GM19238 (cell line): ENCODE measurements around the gene KYNU.
"Not testable (repeated sequence)": the region's sequence is repeated elsewhere in the genome, so short reads cannot be mapped to it uniquely, and the experiment has no call there.

Source experiments
- DNase-seq: peaks from one replicate; pipeline ENCODE4 v3.0.0; 2011; ENCODE audit warnings: low spot score; ENCODE audit not compliant: insufficient read length

KYNU gene

DNA sequence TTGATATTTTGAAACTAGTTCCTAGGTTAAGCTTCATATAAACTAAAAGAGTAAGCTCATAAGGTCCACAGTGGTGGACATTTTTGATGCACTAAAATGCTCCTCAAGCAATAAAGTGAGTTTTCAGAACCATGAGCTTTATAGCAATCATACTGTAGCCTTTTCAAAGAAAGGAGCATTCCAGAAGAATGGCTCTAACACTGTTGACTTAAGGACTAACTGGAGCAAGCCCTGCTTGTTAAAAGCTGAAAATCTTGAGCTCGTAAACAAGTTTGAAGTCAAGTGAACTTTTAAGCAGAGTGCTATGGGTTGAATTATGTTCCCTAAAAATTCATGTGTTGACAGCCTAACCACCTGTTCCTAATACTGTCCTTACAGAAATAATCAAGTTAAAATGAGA, 38.0 kb downstream of the KYNU start:
- no peak for DNase-seq

DNA sequence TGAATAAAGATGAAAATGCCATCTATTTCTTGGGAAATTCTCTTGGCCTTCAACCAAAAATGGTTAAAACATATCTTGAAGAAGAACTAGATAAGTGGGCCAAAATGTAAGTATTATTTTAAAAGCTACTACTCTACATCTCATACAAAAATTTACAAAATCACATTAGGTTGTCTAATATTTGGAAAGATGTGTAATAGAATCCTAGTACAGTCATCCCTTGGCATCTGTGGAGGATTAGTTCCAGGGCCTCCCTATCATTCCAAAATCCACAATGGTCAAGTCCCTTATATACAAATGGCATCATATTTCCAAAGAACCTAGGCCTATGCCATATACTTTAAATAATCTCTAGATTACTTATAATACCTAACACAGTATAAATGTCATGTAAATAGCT, 41.2 kb downstream of the KYNU start:
- DNase-seq = no peak

DNA sequence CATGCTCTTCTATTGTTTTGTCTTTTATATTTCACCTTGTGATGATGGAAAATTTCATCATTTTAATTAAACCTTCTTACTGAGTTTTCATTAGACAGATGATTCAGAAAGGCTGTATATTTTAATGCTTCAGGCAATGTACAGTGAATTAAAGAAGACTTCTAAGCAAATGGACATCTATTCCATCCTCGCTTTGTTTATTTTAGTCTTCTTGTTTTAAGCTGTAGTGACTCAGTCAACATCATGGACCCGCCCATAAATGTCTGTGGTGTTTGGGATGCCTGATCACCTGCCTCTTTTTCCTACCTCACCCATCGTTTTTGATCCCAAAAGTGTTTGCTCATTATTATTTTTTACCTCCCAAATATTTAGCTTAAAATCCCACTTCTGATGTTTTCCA, 43.1 kb downstream of the KYNU start:
- DNase-seq = no peak

DNA sequence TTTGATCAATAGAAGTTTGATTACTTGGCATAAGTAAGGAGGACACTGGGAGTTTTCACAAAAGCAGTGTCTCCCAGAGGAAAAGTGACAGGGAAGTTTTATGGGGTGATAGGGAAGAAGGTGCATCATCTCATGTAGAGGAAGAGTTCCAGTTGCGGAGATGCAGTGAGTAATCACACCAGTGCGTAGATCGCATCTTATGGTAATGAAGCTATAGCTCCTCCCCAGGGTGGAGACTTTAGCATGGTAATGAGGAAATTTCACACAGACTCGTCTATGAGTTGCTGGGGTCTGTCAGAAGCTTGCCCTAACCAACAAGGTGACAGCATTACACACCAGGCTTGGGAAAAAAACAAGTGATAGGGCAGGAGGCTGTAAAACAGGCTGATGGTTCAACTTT, 49.0 kb downstream of the KYNU start:
- no peak for DNase-seq

DNA sequence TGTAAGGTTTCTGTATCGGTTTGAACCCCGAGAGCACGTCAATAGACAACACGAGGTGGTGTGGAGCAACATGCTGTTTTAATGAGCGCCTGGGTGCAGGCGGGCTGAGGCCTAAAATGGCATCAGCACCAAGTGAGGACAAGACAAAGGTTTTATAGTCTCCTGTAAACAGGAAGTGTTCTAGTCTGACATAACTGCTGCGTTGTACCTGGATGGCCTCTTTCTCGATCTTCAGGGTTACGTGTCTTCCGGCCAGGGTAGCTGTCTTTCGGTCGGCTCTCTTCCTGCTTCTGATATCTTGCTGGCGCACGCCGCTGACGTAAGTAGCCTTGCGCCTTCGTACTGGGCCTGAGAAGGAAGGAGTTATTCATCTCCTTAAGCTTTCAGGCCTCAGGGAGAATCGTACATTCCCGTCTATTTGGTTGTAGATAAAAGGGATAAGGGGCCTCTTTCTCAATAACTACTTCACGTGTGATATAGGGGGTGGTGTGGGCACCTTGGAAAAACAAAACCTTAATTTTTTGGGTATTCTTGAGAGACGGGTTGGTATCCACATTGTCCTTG, 53.5 kb downstream of the KYNU start:
- no peak for DNase-seq

DNA sequence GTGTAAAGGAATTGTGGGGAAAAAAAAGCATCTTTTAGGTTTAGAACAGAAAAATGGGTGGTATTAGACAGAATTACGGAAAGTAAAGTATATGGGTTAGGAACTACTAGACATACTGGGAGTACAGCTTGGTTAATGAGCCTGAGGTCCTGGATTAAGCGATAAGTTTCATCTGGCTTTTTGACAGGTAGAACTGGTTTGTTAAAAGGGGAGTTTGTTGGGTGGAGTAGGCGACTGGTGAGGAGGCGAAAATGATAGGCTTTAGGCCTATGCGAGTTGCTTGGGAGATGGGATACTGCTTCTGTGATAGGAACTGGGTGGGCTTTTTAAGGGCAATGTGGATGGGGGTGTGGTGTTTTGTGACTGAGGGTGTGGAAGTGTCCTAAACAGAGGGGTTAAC, 56.5 kb downstream of the KYNU start:
- DNase-seq = no peak

DNA sequence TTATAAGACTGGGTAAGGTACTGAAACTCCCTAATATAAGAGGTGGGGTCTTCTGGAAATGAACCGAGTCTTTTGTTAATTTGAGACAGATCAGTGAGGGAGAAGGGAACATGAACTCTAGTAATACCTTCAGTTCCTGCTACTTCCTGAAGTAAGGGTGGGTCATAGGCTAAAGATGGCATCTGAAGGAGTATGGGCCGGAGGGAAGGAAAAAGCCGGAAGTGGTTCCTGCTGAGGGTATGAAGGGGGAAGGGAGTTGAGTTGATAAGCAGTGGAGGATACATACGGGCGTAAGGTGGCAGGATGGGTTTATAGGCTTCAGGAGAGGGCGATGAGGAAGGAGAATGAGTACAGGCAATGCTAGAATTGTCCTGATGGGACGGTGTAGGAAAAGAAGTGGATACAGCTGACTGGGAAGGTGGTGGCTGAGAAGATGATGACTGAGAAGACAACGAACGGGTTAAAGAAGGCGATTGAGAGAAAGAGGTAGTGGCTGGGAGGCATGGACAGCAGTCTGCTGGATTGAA, 58.2 kb downstream of the KYNU start:
- DNase-seq = no peak

DNA sequence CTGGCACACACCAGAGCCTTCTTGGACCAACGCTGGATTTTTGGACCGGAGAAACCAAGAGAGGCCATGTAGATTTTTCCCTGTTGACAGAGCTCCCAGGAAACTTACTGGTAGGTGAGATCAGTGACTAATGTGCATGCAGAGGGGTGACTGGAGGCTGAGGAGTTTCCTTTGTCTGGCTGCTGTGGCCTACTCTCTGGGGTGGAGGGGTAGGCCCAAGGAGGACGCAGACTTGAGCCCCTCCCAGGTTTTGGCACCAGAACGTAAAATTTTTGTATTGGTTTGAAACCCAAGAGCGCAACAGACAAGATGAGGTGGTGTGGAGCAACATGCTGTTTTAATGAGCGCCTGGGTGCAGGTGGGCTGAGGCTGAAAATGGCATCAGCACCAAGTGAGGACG, 59.2 kb downstream of the KYNU start:
- no peak for DNase-seq

DNA sequence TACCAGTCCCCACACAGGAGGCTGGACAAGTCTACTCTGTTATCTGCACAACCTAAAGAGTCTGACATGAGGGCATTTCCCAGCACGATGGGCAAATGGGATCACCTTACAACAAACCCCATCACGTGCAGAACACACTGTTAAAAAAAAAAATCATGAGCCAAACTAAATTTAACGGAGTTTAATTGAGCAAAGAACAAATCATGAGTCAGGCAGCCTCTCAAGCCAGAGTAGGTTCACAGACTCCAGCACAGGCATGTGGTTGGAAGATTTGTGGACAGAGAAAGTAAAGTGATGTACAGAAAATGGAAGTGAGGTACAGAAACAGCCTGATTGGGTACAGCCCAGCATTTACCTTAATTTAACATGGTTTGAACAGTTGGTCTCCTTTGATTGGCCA, 59.9 kb downstream of the KYNU start:
- DNase-seq = no peak

DNA sequence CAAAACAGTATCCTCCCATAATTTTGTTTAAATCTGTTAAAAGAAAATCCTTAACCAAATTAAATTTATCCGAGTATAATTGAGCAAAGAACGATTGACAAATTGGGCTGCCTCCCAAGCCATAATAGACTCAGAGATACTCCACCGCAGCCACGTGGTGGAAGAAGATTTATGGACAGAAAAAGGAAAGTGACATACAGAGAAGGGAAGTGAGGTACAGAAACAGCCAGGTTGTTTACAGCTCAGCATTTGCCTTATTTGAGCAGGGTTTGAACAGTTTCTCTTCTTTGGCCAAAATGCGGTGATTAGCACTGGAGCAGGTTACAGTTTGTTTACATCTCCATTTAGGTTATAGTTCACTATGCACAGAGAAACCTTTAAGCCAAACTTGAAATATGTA, 60.8 kb downstream of the KYNU start:
- DNase-seq = no peak

DNA sequence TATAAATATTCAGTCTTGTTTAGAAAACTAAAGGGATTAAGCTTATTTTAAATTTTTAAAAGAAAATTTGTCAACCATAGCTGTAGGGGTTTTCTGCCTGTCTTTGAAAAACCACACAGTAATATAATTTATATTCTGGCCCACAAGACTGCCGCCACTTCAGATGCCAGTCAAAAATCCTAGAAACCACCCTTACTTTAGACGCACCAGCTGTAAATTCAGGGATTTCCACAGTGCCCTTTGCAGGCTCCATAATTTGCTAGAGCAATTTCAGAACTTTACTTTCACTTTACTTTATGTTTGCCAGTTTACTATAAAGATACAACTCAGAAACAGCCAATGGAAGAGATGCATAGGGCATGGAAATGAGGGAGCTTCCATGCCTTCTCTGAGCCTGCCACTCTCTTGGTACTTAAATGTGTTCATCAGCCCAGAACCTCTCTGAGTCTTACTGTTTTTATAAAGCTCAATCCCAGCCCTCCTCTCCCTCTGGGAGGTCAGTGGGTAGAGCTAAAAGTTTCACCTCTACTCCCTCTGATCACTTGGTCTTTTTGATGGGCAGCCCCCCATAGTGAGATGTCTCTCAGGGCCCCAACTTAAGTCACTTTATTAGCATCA, 63.3 kb downstream of the KYNU start:
- DNase-seq = no peak

DNA sequence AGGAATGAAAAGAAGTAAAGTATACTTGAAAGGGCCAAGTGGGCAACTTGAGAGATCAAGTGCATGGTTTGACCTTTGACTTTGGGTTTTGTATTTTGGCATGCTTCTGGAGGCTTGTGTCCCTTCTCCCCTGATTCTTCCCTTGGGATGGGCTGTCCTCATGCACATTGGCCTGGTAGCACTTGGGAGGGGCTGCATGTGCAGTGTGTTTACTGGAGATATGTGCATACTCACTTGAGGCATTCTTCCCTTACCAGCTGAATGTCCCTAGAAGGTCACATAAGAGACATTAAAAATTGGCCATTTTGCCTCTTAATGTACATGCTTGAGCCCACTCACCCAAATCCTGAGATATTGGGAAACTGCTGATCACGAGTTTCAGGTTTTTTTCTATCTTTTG, 65.2 kb downstream of the KYNU start:
- no peak for DNase-seq

DNA sequence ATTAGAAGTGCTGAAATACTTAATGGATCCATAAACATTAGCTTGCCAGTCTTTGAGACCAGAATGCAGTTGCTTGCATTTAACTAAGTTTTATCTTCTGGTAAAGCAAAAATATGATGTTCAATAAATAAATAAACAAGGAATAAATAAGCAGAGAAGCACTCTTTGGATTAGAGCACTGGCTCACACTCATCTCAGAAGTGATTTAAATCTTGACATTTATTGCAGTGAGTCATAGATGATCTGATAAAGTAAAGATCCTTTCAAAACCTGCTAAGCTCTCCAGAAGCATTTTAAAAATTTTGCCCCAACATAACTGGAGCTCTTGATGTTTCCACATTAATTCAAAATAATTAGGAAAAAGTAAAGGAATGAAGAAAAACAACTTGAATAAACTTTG, 66.8 kb downstream of the KYNU start:
- no peak for DNase-seq

DNA sequence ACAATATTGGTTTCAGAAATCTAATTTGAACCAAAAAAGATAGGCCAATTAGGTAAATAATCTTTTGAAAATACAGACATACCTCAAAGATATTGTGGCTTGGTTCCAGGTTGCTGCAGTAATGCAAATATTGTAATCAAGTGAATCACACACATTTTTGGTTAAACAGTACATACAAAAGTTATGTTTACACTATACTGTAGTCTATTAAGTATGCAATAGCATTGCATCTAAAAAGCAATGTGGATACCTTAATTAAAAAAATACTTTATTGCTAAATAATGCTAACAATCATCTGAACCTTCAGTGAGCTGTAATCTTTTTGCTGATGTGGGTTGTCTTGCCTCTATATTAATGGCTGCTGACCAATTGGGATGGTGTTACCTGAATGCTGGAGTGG, 67.3 kb downstream of the KYNU start:
- no peak for DNase-seq

DNA sequence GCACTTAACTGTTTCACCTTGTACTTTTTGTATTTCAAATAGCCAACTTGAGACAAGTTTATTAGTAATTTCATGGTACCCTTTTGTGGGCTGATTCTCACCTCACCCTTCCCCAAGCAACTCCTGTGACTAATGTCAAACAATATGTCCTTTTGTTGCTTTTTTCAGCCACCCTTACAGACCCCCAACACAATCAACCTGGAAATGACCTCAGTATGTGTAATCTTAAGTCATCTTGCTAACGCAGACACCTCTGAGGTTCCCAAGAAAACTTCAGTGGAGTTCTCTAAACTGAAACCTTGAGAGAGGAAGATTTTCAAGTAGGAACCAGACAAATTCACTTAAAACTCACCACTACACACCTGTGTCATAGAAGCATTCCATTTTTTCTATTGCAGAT, 69.5 kb downstream of the KYNU start:
- DNase-seq = no peak

DNA sequence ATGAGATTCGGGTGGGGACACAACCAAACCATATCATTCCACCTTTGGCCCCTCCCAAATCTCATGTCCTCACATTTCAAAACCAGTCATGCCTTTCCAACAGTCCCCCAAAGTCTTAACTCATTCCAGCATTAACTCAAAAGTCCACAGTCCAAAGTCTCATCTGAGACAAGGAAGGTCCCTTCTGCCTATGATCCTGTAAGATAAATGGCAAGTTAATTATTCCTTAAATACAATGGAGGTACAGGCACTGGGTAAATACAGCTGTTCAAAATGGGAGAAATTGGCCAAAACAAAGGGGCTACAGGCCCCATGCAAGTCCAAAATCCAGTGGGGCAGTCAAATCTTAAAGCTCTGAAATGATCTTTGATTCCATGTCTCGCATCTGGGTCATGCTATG, 71.3 kb downstream of the KYNU start:
- DNase-seq = not testable (repeated sequence)

DNA sequence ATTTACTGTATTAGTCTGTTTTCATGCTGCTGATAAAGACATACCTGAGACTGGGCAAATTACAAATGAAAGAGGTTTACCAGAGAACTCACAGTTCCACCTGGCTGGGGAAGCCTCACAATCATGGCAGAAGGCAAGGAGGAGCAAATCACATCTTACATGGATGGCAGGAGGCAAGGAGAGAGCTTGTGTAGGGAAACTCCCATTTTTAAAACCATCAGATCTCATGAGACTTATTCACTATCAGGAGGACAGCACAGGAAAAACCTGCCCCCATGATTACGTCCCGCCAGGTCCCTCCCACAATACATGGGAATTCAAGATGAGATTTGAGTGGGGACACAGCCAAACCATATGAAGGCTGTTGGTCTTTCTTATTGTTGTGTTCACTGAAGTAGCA, 72.9 kb downstream of the KYNU start:
- DNase-seq = not testable (repeated sequence)

DNA sequence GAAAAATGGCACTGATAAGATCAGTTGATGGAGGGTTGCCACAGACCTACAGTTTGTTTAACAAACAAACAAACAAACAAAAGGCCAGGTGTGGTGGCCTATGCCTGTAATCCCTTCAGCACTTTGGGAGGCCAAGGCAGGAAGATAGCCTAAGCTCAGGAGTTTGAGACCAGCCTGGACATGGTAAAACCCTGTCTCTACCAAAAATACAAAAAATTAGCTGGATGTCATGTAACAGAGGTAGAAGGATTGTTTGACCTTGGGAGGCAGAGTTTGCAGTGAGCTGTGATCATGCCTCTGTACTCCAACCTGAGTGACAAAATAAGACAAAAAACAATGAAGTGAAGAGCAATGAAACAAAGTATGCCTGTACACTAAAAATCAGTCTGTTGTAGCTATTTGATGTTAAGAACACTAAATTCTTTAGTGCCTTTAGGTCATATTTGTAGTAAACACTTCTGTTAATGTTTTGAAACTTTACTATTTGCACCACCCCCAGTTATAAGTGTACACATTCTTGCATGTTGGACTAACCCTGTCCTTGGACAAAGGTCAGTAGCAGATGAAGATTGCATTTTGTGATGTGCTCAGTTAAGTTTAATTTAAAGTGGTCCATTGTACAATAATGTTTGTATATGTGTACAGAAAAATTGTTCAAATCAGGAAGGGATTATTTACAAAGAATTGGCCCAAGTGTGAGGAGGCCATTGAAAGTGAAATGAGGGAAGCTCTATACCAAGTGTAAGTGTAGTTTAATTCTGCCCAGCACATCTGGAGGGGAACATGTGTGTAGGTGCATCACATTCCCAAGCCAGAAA, 73.9 kb downstream of the KYNU start:
- no peak for DNase-seq

DNA sequence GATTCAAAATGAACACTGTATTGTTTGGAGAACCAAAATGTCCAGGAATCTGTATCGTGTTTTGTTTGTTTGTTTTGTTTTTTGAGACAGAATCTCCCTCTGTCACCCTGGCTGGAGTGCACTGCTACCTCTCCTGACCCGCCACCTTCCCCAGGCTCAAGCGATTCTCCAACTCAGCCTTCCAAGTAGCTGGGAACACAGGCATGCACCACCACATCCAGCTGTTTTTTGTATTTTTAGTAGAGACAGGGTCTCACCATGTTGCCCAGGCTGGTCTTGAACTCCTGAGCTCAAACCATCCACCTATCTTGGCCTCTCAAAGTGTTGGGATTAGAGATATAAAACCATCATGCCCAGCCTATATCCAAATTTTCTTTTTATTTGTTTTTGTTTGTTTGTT, 74.6 kb downstream of the KYNU start:
- DNase-seq = no peak

DNA sequence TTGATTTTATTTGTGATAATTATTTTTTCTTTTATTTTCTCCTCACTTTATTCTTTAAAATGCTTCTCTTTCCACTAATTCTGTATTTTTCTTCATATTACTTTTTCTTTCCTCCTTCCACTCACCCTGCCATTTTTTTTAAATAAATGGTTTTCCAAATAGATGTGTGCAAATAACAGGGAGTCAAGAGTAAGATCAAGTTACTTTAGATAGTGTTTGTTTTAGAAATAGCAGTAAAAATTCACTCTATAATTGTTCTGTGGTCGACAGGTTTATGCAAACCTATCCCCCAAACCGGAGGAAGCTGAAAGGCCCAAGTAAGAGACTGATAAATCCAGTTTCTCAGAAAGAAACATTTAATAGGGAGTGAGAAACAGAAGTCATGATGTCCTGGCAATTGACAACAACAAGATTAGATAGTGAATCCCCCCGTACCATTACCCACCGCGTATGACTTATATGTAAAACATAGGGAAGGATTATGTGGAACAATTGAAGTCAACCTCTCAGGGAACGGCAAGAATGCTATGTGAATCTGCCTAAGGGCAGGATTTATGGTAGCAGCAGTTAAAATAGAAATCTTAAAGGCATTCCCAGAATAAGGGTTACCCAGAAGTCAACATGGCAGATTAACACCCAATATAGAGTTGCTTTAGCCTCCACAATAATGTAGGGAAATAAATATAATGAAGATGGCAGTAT, 75.5 kb downstream of the KYNU start:
- DNase-seq = no peak

DNA sequence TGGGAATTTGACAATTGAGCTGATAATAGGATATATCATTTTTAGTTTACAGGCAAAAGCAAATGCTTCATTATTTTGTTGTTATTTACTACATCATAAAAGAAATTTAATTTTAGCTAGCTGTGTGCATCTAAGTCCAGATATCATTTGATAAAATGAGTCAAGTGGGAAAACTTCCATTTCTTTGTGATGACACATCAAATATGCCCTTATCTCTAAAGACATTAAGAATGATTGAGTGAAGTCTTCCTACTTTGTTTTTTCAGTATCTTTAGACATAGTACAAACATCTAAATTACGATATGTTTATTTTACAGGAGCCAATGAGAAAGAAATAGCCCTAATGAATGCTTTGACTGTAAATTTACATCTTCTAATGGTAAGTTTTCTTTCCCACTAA, 77.0 kb downstream of the KYNU start:
- DNase-seq = no peak

DNA sequence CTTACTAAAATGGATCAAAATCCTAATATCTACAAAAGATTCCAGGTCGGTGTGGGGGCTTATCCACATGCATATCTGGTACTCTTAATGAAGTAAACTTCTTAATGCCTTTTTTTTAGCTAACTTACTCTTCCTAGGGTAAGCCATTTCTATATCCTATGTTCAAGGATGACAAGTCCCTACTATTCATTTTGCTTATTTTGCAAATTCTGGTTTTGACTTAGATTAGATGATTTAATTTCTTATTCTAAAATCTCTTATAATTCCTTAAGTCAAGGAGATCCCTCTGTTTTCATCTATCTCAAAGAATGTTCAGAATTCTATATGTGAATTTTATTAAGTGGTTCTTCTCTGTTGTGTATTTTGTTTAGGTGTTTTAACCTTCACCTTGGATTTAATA, 79.7 kb downstream of the KYNU start:
- no peak for DNase-seq
